ENCODE results near the gene CELF5.
A peak's percentile ranks its signal among the peaks of the same experiment; 100 is the strongest.

Gene CELF5

GRCh38 chr19:3179739-3180293 lies 44.6 kb upstream of the CELF5 start:
- TF ChIP-seq CTCF (IDR thresholded peaks at IDR 0.05; ENCODE audit: low read length, missing control alignments) = no peak
- H3K4me3 ChIP-seq (replicated peaks; ENCODE audit: low read depth, low read length) = no peak overlapping the region
- DNase-seq (ENCODE audit: low read depth) = no peak

GRCh38 chr19:3183721-3184641 lies 40.5 kb upstream of the CELF5 start:
- no peak for DNase-seq (ENCODE audit: low read depth)
- TF ChIP-seq CTCF (IDR thresholded peaks at IDR 0.05; ENCODE audit: low read length, missing control alignments) = no peak
- H3K4me3 ChIP-seq (replicated peaks; ENCODE audit: low read depth, low read length) = no peak overlapping the region

- H3K4me3 ChIP-seq (replicated peaks; ENCODE audit: low read depth, low read length) = peak overlapping the region; percentile 75
- peak; percentile 79 for DNase-seq (ENCODE audit: low read depth)
- no peak for TF ChIP-seq CTCF (IDR thresholded peaks at IDR 0.05; ENCODE audit: low read length, missing control alignments)
Measured at GRCh38 chr19:3184847-3185460, 39.5 kb upstream of the CELF5 start.

GRCh38 chr19:3185461-3186159 lies 38.9 kb upstream of the CELF5 start, which contains the start of gene NCLN:
TSS of gene NCLN (plus strand) at chr19:3185930. CDS start at chr19:3186031, 101 bp downstream.
- peak within 1 kb of the TSS; percentile 75 for H3K4me3 ChIP-seq (replicated peaks; ENCODE audit: low read depth, low read length)
- peak; percentile 95 for DNase-seq (ENCODE audit: low read depth)
- no peak for TF ChIP-seq CTCF (IDR thresholded peaks at IDR 0.05; ENCODE audit: low read length, missing control alignments)

GRCh38 chr19:3186160-3186688 lies 38.2 kb upstream of the CELF5 start:
- DNase-seq (ENCODE audit: low read depth) = no peak
- no peak for TF ChIP-seq CTCF (IDR thresholded peaks at IDR 0.05; ENCODE audit: low read length, missing control alignments)
- H3K4me3 ChIP-seq (replicated peaks; ENCODE audit: low read depth, low read length) = peak overlapping the region; percentile 75

- DNase-seq (ENCODE audit: low read depth) = no peak
- no peak for TF ChIP-seq CTCF (IDR thresholded peaks at IDR 0.05; ENCODE audit: low read length, missing control alignments)
- H3K4me3 ChIP-seq (replicated peaks; ENCODE audit: low read depth, low read length) = peak overlapping the region; percentile 75
Measured at GRCh38 chr19:3186891-3187661, 37.4 kb upstream of the CELF5 start.

All from fibroblast of pulmonary artery (primary cell).